Stimulated activated naive B cell treated with anti-CD40 and anti-IgM and Interleukin-4, amounts not matched to agents 10 μg/mL and 1 μg/mL and 100 μg/mL, for 72 hours (primary cell): ENCODE results near the gene PSG6.
"Not testable (repeated sequence)": the region's sequence is repeated elsewhere in the genome, so short reads cannot be mapped to it uniquely, and the experiment has no call there.

Source experiments
- ATAC-seq, 2 donors: fragments of 150-1000 bp; cut with Tn5 transposase; replicated peaks; 2 replicates each; pipeline ENCODE4 v1.10.0; 2021; ENCODE audit warnings: moderate library complexity in 1 of 2
- DNase-seq: peaks from one replicate; pipeline ENCODE4 v3.0.0; 2021
- H3K27ac Mint-ChIP-seq: one replicate; pipeline ENCODE4 v1.8.0; 2022; ENCODE audit warnings: mild to moderate bottlenecking, mixed read lengths
- H3K27me3 Mint-ChIP-seq, 2 donors: one replicate each; pipeline ENCODE4 v1.8.0; 2022; ENCODE audit warnings: mixed read lengths in 2 of 2
- H3K36me3 Mint-ChIP-seq, 2 donors: one replicate each; pipeline ENCODE4 v1.8.0; 2022; ENCODE audit warnings: mixed read lengths in 2 of 2, mild to moderate bottlenecking in 1 of 2
- H3K4me1 Mint-ChIP-seq, 2 donors: one replicate each; pipeline ENCODE4 v1.8.0; 2022; ENCODE audit warnings: mixed read lengths in 2 of 2, mild to moderate bottlenecking in 1 of 2
- H3K4me3 Mint-ChIP-seq, 2 donors: one replicate each; pipeline ENCODE4 v1.8.0; 2022; ENCODE audit warnings: mild to moderate bottlenecking in 2 of 2, mixed read lengths in 2 of 2, moderate library complexity in 1 of 2
- H3K9me3 Mint-ChIP-seq, 2 donors: one replicate each; pipeline ENCODE4 v1.8.0; 2022; ENCODE audit warnings: mixed read lengths in 2 of 2, mild to moderate bottlenecking in 1 of 2

Gene PSG6

DNA sequence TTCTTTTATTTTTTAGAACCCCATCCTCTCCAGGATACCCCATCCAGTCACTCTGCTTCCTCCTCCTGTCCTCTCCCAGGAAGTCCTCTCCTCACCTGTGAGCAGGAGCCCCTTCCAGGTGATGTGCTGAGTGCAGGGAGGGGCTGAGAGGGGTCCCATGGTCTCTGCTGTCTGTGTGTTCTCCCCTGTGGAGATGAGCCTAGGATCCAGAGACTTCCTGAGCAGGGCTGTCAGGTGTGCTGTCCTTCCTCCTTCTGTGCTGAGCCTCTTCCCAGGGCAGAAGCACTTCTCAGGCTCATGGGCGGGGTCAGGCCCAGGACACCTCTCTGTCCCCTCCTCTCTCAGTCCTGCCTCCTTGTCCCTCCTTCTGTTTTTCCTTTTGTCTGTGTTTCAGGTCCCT lies at the start of gene PSG6:
Gene PSG6 (minus strand): TSS at position 261 of the 400 bp plus-strand sequence. CDS start 102 bp downstream, at position 159.
- not testable (repeated sequence) for H3K4me3 Mint-ChIP-seq, ATAC-seq, H3K9me3 Mint-ChIP-seq, H3K36me3 Mint-ChIP-seq, DNase-seq, H3K4me1 Mint-ChIP-seq, H3K27ac Mint-ChIP-seq
- peaks cover 21 to 37% of the 10 kb centered on the region in 2 donors for H3K27me3 Mint-ChIP-seq

DNA sequence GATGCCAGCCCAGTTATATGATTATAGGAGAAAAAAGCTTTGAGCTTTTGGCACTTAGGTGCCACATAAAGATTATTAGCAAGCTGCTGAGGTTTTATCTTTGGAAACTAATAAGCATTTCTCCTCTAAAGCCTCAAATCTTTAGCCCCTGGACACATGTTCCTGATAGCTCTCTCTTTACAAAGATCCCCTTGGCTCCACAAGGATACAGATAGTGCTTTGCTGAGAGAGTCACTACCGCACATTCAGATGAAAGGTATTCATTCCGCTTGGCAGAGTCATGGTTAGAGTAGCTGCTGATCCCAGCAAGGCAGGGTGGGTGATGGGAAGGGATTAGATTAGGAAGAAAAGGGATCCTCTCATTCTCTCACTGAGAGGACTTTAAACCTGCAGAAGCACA lies 47.5 kb upstream of the PSG6 start:
- DNase-seq, result no peak
- no peaks in the 10 kb centered on the region for H3K9me3 Mint-ChIP-seq
- H3K4me3 Mint-ChIP-seq, result no peak overlapping the region
- H3K27ac Mint-ChIP-seq, result no peak overlapping the region
- H3K36me3 Mint-ChIP-seq, result no peaks in the 10 kb centered on the region
- no peaks in the 10 kb centered on the region for H3K4me1 Mint-ChIP-seq
- ATAC-seq, result no peak
- H3K27me3 Mint-ChIP-seq, result peaks cover 9 to 11% of the 10 kb centered on the region in 2 donors

DNA sequence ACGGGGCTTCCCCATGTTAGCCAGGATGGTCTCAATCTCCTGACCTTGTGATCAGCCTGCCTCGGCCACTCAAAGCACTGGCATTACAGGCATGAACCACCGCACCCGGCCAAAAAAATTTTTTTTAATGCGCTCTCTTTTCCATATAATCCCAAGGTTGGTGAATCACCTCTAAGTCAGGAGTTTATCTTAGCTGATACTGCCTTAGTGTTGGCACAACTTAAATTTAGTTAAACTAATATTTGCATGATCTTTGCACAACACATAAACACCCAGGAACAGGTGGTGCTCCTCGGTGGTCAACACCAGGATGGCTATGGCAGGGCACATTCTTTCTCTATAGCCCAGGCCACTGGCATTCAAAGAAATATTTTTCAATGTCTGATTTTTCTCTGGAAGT lies 43.4 kb upstream of the PSG6 start:
- H3K4me3 Mint-ChIP-seq, result no peak overlapping the region
- peaks cover 4 to 8% of the 10 kb centered on the region in 2 donors for H3K27me3 Mint-ChIP-seq
- peaks cover 0 to 5% of the 10 kb centered on the region in 2 donors for H3K9me3 Mint-ChIP-seq
- ATAC-seq (no peak), DNase-seq (no peak)
- H3K36me3 Mint-ChIP-seq, result no peaks in the 10 kb centered on the region
- H3K27ac Mint-ChIP-seq, result no peak overlapping the region
- no peaks in the 10 kb centered on the region for H3K4me1 Mint-ChIP-seq

DNA sequence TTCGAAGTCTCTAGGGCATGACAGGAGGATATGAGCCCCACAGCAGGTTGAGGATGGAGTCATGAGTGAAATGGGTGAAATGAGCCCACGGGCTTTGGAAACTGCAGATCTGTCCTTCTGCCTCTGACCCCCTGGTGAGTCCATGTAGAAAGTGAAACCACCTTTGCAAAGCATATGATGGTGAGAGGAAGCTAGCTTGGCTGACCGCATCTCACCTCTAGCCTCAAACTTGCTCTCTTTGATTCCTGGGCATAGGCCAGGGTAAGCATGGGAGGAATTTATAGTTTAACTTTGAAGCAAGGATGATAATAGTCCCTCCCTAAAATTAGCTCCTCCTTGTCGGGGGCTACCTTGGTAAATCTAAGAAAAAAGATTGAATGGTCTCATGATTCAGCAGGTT lies 34.4 kb upstream of the PSG6 start:
- not testable (repeated sequence) for H3K36me3 Mint-ChIP-seq, ATAC-seq, H3K4me1 Mint-ChIP-seq, H3K4me3 Mint-ChIP-seq, H3K9me3 Mint-ChIP-seq, H3K27ac Mint-ChIP-seq, DNase-seq
- peaks cover 0 to 12% of the 10 kb centered on the region in 2 donors for H3K27me3 Mint-ChIP-seq

DNA sequence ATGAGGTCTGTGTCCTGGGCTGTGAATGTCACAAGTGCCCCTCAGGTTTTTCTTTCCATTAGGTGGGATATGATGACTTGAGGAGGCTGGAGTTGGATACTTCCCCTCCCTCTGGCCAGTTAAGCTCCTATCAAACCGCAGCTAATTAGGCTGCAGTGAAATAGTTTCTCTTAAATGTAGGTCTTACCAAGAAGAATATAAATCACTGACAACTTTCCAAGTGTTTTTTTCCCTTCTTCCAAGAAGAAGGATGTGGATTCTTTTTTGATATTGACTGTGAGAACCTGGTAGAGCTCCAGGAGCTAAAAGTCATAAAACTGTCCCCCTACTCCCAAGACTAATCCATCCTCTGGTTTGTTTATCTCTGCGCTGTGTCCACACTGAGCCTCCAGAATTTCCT lies 33.8 kb upstream of the PSG6 start:
- H3K4me3 Mint-ChIP-seq, H3K9me3 Mint-ChIP-seq, H3K4me1 Mint-ChIP-seq, H3K36me3 Mint-ChIP-seq, ATAC-seq, H3K27ac Mint-ChIP-seq, DNase-seq: not testable (repeated sequence)
- peaks cover 0 to 15% of the 10 kb centered on the region in 2 donors for H3K27me3 Mint-ChIP-seq

DNA sequence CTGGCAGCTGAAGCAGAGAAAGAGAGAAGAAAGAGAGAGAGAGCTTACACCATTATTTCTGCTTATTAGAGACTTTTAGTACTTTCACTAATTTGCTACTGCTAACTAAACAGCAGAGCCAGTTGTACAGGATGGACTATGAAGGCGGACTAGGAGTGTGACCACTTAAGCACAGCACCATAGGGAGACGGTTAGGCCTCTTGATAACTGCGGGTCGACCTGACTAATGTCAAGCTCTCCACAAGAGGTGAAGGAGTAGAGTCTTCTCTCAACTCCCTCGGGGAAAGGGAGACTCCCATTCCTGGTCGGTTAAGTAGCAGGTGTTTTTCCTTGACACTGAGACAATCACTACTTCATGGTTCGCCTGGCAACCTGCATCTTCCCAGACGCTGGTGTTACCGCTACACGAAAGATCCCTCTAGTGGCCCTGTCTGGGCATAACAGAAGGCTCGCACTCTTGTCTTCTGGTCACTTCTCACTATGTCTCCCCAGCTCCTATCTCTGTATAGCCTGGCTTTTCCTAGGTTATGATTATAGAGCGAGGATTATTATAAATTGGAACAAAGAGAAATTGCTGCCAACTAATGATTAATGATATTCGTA lies 24.6 kb upstream of the PSG6 start:
- H3K27me3 Mint-ChIP-seq, result peaks cover 31 to 33% of the 10 kb centered on the region in 2 donors
- DNase-seq, result no peak
- no peaks in the 10 kb centered on the region for H3K36me3 Mint-ChIP-seq
- no peak overlapping the region for H3K27ac Mint-ChIP-seq
- H3K9me3 Mint-ChIP-seq, result peaks cover 0 to 1% of the 10 kb centered on the region in 2 donors
- H3K4me1 Mint-ChIP-seq, result no peaks in the 10 kb centered on the region
- no peak overlapping the region for H3K4me3 Mint-ChIP-seq
- ATAC-seq, result no peak

DNA sequence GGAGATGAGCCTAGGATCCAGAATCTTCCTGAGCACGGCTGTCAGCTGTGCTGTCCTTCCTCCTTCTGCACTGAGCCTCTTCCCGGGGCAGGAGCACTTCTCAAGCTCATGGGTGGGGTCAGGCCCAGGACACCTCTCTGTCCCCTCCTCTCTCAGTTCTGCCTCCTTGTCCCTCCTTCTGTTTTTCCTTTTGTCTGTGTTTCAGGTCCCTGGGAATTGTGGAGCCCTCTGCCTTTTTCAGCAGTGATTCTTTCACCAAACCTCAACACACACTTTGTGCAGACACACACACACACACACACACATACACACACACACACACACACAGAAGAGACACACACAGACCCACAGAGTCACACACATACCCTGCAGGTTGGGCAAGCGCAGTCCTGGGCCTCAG lies 19.4 kb upstream of the PSG6 start, which contains the start of gene PSG7:
Gene PSG7 (minus strand): TSS at position 101 of the 400 bp plus-strand sequence. CDS start 131 bp downstream, outside the sequence.
- not testable (repeated sequence) for H3K9me3 Mint-ChIP-seq, H3K27ac Mint-ChIP-seq, H3K36me3 Mint-ChIP-seq, ATAC-seq, H3K4me1 Mint-ChIP-seq, H3K4me3 Mint-ChIP-seq, DNase-seq
- peaks cover 22 to 41% of the 10 kb centered on the region in 2 donors for H3K27me3 Mint-ChIP-seq

DNA sequence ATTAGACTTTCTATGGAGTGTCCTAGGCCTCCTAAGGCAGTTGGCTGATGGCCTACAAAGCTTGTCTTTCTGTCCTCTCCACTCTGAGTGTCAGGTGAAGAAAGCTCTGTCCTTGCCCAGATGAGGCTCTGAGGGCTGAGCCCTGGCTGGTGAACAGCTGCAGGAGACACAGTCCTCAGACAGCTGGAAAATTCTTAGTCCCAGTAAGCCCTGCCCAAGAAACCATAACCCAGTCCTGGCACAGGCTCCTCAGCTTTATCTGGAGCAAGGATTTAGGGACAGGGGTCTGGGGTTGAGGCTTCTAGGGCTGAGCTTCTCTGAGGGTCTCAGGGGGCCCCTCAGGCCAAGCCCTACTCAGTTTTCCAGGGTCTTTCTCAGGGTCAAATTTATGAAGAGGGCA lies 17.0 kb upstream of the PSG6 start:
- H3K36me3 Mint-ChIP-seq, result not testable (repeated sequence)

DNA sequence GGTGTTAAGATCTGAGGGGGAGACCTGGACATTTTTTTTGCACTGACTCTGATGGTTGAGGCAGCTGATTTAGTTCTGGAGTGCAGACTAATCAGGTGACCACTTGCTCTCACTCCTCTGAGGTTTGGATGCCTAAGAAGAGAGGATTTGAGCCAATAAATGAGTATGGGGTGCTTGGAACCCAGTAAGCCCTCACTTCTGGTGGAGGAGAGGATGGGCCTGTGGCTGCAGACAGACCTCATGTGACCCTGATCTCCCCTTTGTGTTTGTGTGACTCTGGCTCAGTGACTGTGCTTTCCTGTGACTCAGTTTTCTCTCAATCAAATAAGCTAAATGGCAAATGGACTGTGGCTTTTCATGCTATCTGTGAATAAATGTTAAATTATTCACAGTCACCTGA lies 16.5 kb upstream of the PSG6 start:
- H3K27ac Mint-ChIP-seq, H3K4me3 Mint-ChIP-seq, DNase-seq, ATAC-seq, H3K4me1 Mint-ChIP-seq, H3K9me3 Mint-ChIP-seq, H3K36me3 Mint-ChIP-seq: not testable (repeated sequence)
- H3K27me3 Mint-ChIP-seq, result peaks cover 23 to 49% of the 10 kb centered on the region in 2 donors

More for the DNA sequence above, 17.0 kb upstream of the PSG6 start:
- not testable (repeated sequence) for ATAC-seq, H3K27ac Mint-ChIP-seq, H3K9me3 Mint-ChIP-seq, H3K4me1 Mint-ChIP-seq, H3K4me3 Mint-ChIP-seq, DNase-seq
- peaks cover 19 to 44% of the 10 kb centered on the region in 2 donors for H3K27me3 Mint-ChIP-seq

DNA sequence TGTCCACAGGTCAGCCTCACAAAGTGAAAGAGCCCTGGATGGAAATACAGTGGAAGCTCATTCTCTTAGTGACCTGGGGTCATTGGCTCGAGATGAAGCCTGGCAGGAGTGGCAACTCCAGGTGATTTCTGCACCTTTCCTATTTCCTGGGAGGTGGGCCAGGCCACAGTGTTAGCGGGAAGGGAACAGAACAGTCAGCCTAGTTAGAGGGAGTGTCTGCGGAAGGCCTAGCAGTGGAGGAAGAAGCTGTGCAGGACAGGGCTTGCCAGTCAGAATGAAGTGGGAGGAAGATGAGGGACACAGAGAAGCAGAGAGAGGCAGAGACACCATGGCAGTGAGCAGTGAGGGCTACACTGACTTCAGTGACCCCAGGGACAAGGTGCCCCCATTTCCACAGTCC lies 15.7 kb upstream of the PSG6 start:
- not testable (repeated sequence) for ATAC-seq, H3K36me3 Mint-ChIP-seq, DNase-seq, H3K9me3 Mint-ChIP-seq, H3K27ac Mint-ChIP-seq, H3K4me1 Mint-ChIP-seq, H3K4me3 Mint-ChIP-seq
- peaks cover 27 to 51% of the 10 kb centered on the region in 2 donors for H3K27me3 Mint-ChIP-seq

DNA sequence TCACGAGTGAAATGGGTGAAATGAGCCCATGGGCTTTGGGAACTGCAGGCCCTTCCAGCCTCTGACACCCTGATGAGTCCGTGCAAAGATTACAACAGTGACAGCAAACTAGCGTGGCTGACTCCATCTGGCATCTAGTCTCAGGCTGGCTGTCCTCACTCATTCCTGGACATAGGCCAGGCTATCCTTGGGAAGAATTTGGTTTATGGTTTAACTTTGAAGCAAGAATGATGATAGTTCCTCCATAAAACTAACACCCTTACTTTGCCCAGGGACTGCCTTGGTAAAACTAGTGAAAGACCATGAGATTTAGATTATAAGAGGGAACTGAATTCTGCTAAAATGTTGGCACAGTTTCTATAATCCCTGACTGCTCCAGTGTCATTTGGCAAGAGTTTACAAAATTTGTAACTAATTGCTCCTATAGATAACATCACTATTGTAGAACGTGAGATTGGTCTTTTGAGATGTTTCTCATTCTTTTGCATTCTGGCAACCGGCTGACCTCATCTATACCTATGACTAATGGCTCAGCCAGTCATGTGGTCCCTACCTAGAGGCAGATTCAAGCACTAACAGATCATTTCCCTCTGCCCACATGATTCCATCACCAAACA lies 14.9 kb upstream of the PSG6 start:
- H3K4me1 Mint-ChIP-seq, H3K36me3 Mint-ChIP-seq, H3K9me3 Mint-ChIP-seq, DNase-seq, H3K27ac Mint-ChIP-seq, ATAC-seq, H3K4me3 Mint-ChIP-seq: not testable (repeated sequence)
- H3K27me3 Mint-ChIP-seq, result peaks cover 22 to 43% of the 10 kb centered on the region in 2 donors

DNA sequence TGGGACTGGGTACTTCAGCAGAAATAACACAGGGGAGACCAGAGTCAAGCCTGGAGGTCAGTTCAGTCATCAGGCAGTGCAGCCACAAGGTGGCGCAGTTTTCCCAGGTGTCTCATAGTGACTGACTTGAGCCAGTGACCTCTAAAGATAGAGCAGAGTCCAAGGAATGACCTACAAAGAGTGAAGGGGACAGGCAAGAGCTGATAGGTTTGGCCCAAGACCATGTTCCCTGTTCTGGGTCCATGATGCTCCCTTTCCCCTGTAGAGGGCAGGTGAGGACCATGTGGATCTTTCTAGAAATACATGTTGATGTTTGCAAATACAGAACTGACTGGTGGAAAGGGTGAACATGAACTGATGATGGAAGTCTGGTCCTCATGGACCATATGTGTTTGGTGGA lies 12.5 kb upstream of the PSG6 start:
- not testable (repeated sequence) for H3K27ac Mint-ChIP-seq, ATAC-seq, DNase-seq

DNA sequence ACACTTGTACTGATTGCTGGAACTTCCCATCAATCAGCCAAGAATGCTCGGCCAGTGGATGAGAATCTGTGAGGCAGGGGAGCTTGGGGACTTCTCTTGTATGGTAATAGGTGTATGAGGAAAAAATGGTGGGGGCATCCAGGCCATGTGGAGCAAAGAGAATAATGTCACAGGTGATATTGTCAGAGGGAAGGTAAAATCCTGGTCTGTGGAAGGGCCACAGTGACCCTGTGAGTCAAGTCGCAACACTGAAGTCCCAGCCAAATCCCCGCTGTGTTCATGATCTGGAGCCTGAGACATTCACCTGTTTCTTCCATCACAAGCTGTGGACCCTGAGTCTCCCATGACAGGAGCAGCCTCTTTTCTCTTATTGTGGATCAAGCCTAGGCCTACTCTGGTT lies 11.2 kb upstream of the PSG6 start:
- Mint-ChIP-seq H3K36me3 (no peaks in the 10 kb centered on the region), H3K27me3 (peaks cover 25 to 26% of the 10 kb centered on the region in 2 donors), H3K4me3 (no peak overlapping the region), H3K9me3 (no peaks in the 10 kb centered on the region), H3K4me1 (no peaks in the 10 kb centered on the region), H3K27ac (no peak overlapping the region)
- no peak for DNase-seq
- ATAC-seq, result no peak

More for the DNA sequence above, 12.5 kb upstream of the PSG6 start:
- H3K36me3 Mint-ChIP-seq, H3K4me3 Mint-ChIP-seq, H3K9me3 Mint-ChIP-seq, H3K4me1 Mint-ChIP-seq: not testable (repeated sequence)
- H3K27me3 Mint-ChIP-seq, result peaks cover 25 to 26% of the 10 kb centered on the region in 2 donors

DNA sequence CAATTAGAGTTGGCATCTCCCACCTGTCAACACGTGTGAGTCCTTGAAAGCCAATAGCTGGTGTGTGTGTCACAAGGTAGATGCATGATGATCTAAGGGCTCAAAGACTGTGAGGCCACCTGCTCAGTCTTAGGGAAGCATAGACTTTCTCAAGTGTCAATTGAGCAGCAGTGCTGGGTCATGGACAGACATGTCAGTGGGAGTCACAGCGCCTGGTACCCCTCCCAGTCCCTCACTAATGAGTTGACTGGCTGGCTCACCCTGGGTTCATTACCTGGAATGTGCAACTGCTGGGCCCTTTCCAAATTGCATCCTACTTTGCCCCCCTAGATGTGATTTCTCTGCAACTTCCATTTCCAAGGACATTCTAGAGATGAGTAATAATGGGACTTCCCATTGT lies 9.1 kb upstream of the PSG6 start:
- Mint-ChIP-seq H3K9me3 (peaks cover 0 to 3% of the 10 kb centered on the region in 2 donors), H3K4me3 (no peak overlapping the region), H3K36me3 (no peaks in the 10 kb centered on the region), H3K27me3 (peaks cover 25 to 32% of the 10 kb centered on the region in 2 donors), H3K4me1 (no peaks in the 10 kb centered on the region), H3K27ac (no peak overlapping the region)
- no peak for ATAC-seq
- DNase-seq, result no peak

DNA sequence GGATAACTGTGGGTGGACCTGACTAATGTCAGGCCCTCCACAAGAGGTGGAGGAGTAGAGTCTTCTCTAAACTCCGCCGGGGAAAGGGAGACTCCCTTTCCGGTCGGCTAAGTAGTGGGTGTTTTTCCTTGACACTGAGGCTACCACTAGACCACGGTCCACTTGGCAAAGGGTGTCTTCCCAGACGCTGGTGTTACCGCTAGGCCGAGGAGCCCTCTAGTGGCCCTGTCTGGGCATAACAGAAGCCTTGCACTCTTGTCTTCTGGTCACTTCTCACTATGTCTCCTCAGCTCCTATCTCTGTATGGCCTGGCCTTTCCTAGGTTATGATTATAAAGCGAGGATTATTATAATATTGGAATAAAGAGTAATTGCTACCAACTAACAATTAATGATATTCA lies 5.4 kb upstream of the PSG6 start:
- H3K4me1 Mint-ChIP-seq, H3K4me3 Mint-ChIP-seq, ATAC-seq, H3K27ac Mint-ChIP-seq, H3K36me3 Mint-ChIP-seq, H3K9me3 Mint-ChIP-seq: not testable (repeated sequence)
- DNase-seq, result peak; percentile 11
- H3K27me3 Mint-ChIP-seq, result peaks cover 21 to 32% of the 10 kb centered on the region in 2 donors
